H1 (cell line): ENCODE results near the gene NHSL2. TPM values are rescaled to one million over a fixed set of nuclear protein-coding genes. Genes with fewer than 3 reads are reported as not detected.

Experiments used
- CTCF ChIA-PET: fragments of 300-600 bp; sonication (Branson Sonifier 250); formaldehyde crosslinking; loops from one replicate; lab custom pipeline; 2021; ENCODE audit not compliant: partially characterized antibody; lab: Charles Lee
- POLR2A ChIA-PET: fragments of 300-600 bp; sonication (Branson Sonifier 250); formaldehyde crosslinking; loops from one replicate; lab custom pipeline; 2021; ENCODE audit warnings: inconsistent platforms; ENCODE audit not compliant: partially characterized antibody; lab: Charles Lee
- DNase-seq, 2 experiments: peaks; one replicate each; pipeline versions ENCODE4 v3.0.0 to v3.0.0-alpha.2; 2010 to 2022; ENCODE audit warnings: low spot score in 2 of 2, low read depth in 1 of 2, mixed read lengths in 1 of 2
- FAIRE-seq: peaks from 2 replicates; lab custom pipeline; 2011; peaks lifted over from hg19 to GRCh38; lab: Jason Lieb, UNC
- H2AFZ ChIP-seq: 2 replicates; pipeline ENCODE4 v1.8.1; 2012; ENCODE audit warnings: low read length, inconsistent platforms
- H2AK5ac ChIP-seq: 2 replicates; pipeline ENCODE4 v1.6.1; 2013; ENCODE audit warnings: low read depth, low read length
- H2BK120ac ChIP-seq: replicated peaks from 2 replicates; pipeline ENCODE3; 2013; ENCODE audit warnings: low read depth, low read length, inconsistent platforms
- H2BK12ac ChIP-seq: 2 replicates; pipeline ENCODE4 v1.6.1; 2013; ENCODE audit warnings: low read depth, low read length
- H2BK15ac ChIP-seq: 2 replicates; pipeline ENCODE4 v1.6.1; 2013; ENCODE audit warnings: low read length
- H2BK20ac ChIP-seq: 2 replicates; pipeline ENCODE4 v1.6.1; 2013; ENCODE audit warnings: low read length
- H2BK5ac ChIP-seq: 2 replicates; pipeline ENCODE4 v1.6.1; 2013; ENCODE audit warnings: low read depth, low read length
- H3K14ac ChIP-seq: 2 replicates; pipeline ENCODE4 v1.6.1; 2013; ENCODE audit warnings: inconsistent platforms; ENCODE audit not compliant: insufficient read length
- H3K18ac ChIP-seq: 2 replicates; pipeline ENCODE4 v1.6.1; 2013; ENCODE audit warnings: low read length; ENCODE audit errors: extremely low read depth
- H3K23ac ChIP-seq: 2 replicates; pipeline ENCODE4 v1.6.1; 2013; ENCODE audit warnings: inconsistent platforms; ENCODE audit not compliant: insufficient read length
- H3K23me2 ChIP-seq: 2 replicates; pipeline ENCODE4 v1.6.1; 2013; ENCODE audit warnings: low read depth, low read length
- H3K27ac ChIP-seq: 2 replicates; pipeline ENCODE4 v1.6.1; 2011; ENCODE audit warnings: low read depth, low read length, inconsistent platforms
- H3K27me3 ChIP-seq, 4 experiments: replicated peaks in 1 of 4; 1 replicate in 1 of 4; 2 replicates in 3 of 4; pipeline versions ENCODE4 v1.6.1 to v1.8.1; 2011 to 2013; ENCODE audit warnings: low read length in 3 of 4, mild to moderate bottlenecking in 3 of 4, inconsistent platforms in 2 of 4, mixed read lengths in 2 of 4, moderate library complexity in 1 of 4; ENCODE audit not compliant: control insufficient read depth in 3 of 4, insufficient read depth in 3 of 4; ENCODE audit errors: extremely low read depth in 1 of 4
- H3K36me3 ChIP-seq, 4 experiments: 2 replicates each; pipeline versions ENCODE4 v1.6.1 to v1.8.1; 2011 to 2013; ENCODE audit warnings: mild to moderate bottlenecking in 4 of 4, low read length in 3 of 4, moderate library complexity in 2 of 4, control low read depth in 1 of 4, inconsistent platforms in 1 of 4; ENCODE audit not compliant: insufficient read depth in 4 of 4, control insufficient read depth in 2 of 4
- H3K4ac ChIP-seq: replicated peaks from 2 replicates; pipeline ENCODE3; 2013; ENCODE audit warnings: low read length, low read depth, mixed read lengths, inconsistent platforms; ENCODE audit not compliant: insufficient read length
- H3K4me1 ChIP-seq, 4 experiments: replicated peaks in 1 of 4; 1 replicate in 1 of 4; 2 replicates in 3 of 4; pipeline versions ENCODE4 v1.6.1 to v1.8.1; 2011 to 2013; ENCODE audit warnings: low read length in 3 of 4, inconsistent platforms in 2 of 4, mixed read lengths in 1 of 4; ENCODE audit not compliant: insufficient read depth in 4 of 4, control insufficient read depth in 3 of 4
- H3K4me2 ChIP-seq, 2 experiments: 2 replicates each; pipeline versions ENCODE4 v1.6.1 to v1.8.1; 2011 to 2013; ENCODE audit warnings: low read depth in 2 of 2, low read length in 2 of 2, control low read depth in 1 of 2, inconsistent platforms in 1 of 2, mild to moderate bottlenecking in 1 of 2; ENCODE audit not compliant: insufficient read depth in 1 of 2
- H3K4me3 ChIP-seq, 4 experiments: fragments of 200-600, 300-600 bp in 1 of 4; sonication (generic), shearing (Covaris generic), sonication (Bioruptor Twin) in 1 of 4; 2 replicates each; pipeline versions ENCODE4 v1.5.1 to v1.8.1; 2011 to 2016; ENCODE audit warnings: low read length in 4 of 4, low read depth in 3 of 4, control low read depth in 2 of 4, inconsistent platforms in 2 of 4, mild to moderate bottlenecking in 2 of 4, mixed read lengths in 1 of 4, moderate library complexity in 1 of 4; ENCODE audit not compliant: insufficient read depth in 2 of 4; ENCODE audit errors: extremely low read depth in 1 of 4
- H3K56ac ChIP-seq: replicated peaks from 2 replicates; pipeline ENCODE3; 2013; ENCODE audit warnings: low read depth, mild to moderate bottlenecking, mixed read lengths, low read length, inconsistent platforms; ENCODE audit not compliant: insufficient read length
- H3K79me1 ChIP-seq: 2 replicates; pipeline ENCODE4 v1.6.1; 2013; ENCODE audit warnings: low read depth, low read length, control low read depth
- H3K79me2 ChIP-seq, 2 experiments: 2 replicates each; pipeline versions ENCODE4 v1.6.1 to v1.8.1; 2012 to 2013; ENCODE audit warnings: low read length in 2 of 2, mild to moderate bottlenecking in 2 of 2, inconsistent platforms in 1 of 2; ENCODE audit not compliant: insufficient read depth in 2 of 2, control insufficient read depth in 1 of 2
- H3K9ac ChIP-seq, 4 experiments: replicated peaks in 1 of 4; 1 replicate in 1 of 4; 2 replicates in 3 of 4; pipeline versions ENCODE4 v1.6.1 to v1.8.1; 2011 to 2013; ENCODE audit warnings: low read depth in 3 of 4, low read length in 3 of 4, control low read depth in 2 of 4, mild to moderate bottlenecking in 2 of 4, moderate library complexity in 2 of 4, inconsistent platforms in 1 of 4; ENCODE audit errors: extremely low read depth in 1 of 4
- H3K9me3 ChIP-seq, 2 experiments: 2 replicates each; pipeline versions ENCODE4 v1.6.1 to v1.8.1; 2012 to 2013; ENCODE audit warnings: mild to moderate bottlenecking in 2 of 2, moderate library complexity in 2 of 2, control low read depth in 1 of 2, inconsistent platforms in 1 of 2, low read depth in 1 of 2, low read length in 1 of 2, mixed read lengths in 1 of 2; ENCODE audit not compliant: insufficient read depth in 2 of 2
- H4K20me1 ChIP-seq, 2 experiments: replicated peaks in 1 of 2; 2 replicates each; pipeline versions ENCODE3 to v1.8.1; 2011 to 2013; ENCODE audit warnings: inconsistent platforms in 2 of 2, low read length in 2 of 2, mild to moderate bottlenecking in 1 of 2; ENCODE audit not compliant: insufficient read depth in 2 of 2, control insufficient read depth in 1 of 2
- H4K5ac ChIP-seq: 2 replicates; pipeline ENCODE4 v1.6.1; 2013; ENCODE audit warnings: low read length, low read depth, mixed read lengths, inconsistent platforms; ENCODE audit not compliant: insufficient read length
- H4K8ac ChIP-seq: 2 replicates; pipeline ENCODE4 v1.8.0; 2013; ENCODE audit warnings: mild to moderate bottlenecking, moderate library complexity, low read length, inconsistent platforms; ENCODE audit not compliant: insufficient read depth; ENCODE audit errors: extremely low read depth
- H4K91ac ChIP-seq: replicated peaks from 2 replicates; pipeline ENCODE3; 2013; ENCODE audit warnings: low read length, mixed read lengths, inconsistent platforms; ENCODE audit not compliant: insufficient read length
- BACH1 ChIP-seq: IDR thresholded peaks from 2 replicates; pipeline ENCODE4 v1.6.1; 2012; ENCODE audit warnings: low read length, improper control_type of control experiment
- BRCA1 ChIP-seq: IDR thresholded peaks from 2 replicates; pipeline ENCODE4 v1.6.1; 2012; ENCODE audit warnings: low read depth, low read length, improper control_type of control experiment
- CBX5 ChIP-seq: fragments of 300-800, 300-1000 bp; sonication (generic); IDR thresholded peaks from 2 replicates; pipeline ENCODE4 v1.7.1; 2016; ENCODE audit warnings: antibody characterized with exemption, low read length, low read depth
- EGR1 ChIP-seq: IDR thresholded peaks from 2 replicates; pipeline ENCODE4 v1.6.1; 2011; ENCODE audit warnings: low read depth, low read length, borderline replicate concordance
- EZH2 ChIP-seq: fragments of 200-600 bp; sonication (generic); IDR thresholded peaks from 2 replicates; pipeline ENCODE4 v1.7.1; 2012; ENCODE audit warnings: low read depth, mild to moderate bottlenecking, moderate library complexity, low read length, inconsistent platforms; ENCODE audit not compliant: severe bottlenecking
- FOSL1 ChIP-seq: IDR thresholded peaks from 2 replicates; pipeline ENCODE4 v1.6.1; 2011; ENCODE audit warnings: mild to moderate bottlenecking, low read depth, low read length, moderate library complexity; ENCODE audit not compliant: insufficient read depth
- HDAC2 ChIP-seq, 2 experiments: fragments of 300-600 bp in 1 of 2; sonication (generic) in 1 of 2; IDR thresholded peaks; 2 replicates each; pipeline ENCODE4 v1.6.1; 2011 to 2012; ENCODE audit warnings: low read depth in 2 of 2, low read length in 2 of 2, mild to moderate bottlenecking in 2 of 2, moderate library complexity in 2 of 2, borderline replicate concordance in 1 of 2, inconsistent platforms in 1 of 2
- HDAC6 ChIP-seq: IDR thresholded peaks from one replicate; pipeline ENCODE4 v1.7.1; 2012; ENCODE audit warnings: low read depth, mild to moderate bottlenecking, inconsistent platforms, low read length, moderate library complexity
- MAFK ChIP-seq: IDR thresholded peaks from 2 replicates; pipeline ENCODE4 v1.6.1; 2012; ENCODE audit warnings: low read depth, mild to moderate bottlenecking, improper control_type of control experiment, low read length
- RFX5 ChIP-seq: IDR thresholded peaks from 2 replicates; pipeline ENCODE4 v1.6.1; 2011; ENCODE audit warnings: low read depth, low read length, improper control_type of control experiment, borderline replicate concordance
- YY1 ChIP-seq: IDR thresholded peaks from 2 replicates; pipeline ENCODE4 v1.6.1; 2011; ENCODE audit warnings: low read depth, mild to moderate bottlenecking, low read length
- ZNF274 ChIP-seq: IDR thresholded peaks from 2 replicates; pipeline ENCODE4 v1.7.0; 2012; ENCODE audit warnings: low read length, borderline replicate concordance; ENCODE audit errors: extremely low read depth
- WGBS, 2 experiments: shearing (Covaris generic) in 1 of 2; methylation state at CpG; one replicate each; pipeline versions ENCODE4 v1.1.6 to v1.1.7; 2013 to 2015; ENCODE audit warnings: low lambda C conversion rate in 2 of 2, mixed read lengths in 2 of 2, inconsistent platforms in 1 of 2, low coverage in 1 of 2, missing lambda C conversion rate in 1 of 2; ENCODE audit not compliant: insufficient replicate concordance in 2 of 2, insufficient coverage in 1 of 2, insufficient read length in 1 of 2; ENCODE audit errors: extremely low coverage in 1 of 2, missing lambda C conversion rate in 1 of 2; 5-methylcytosine and 5-hydroxymethylcytosine counted together
- polyA plus RNA-seq, 7 experiments: library from polyadenylated mRNA; depleted of rRNA in 3 of 7; stranded (reverse) in 5 of 7; unstranded in 2 of 7; fragments of >200 nt in 5 of 7; fragments of 200-250 nt in 2 of 7; gene quantifications; 1 replicate in 5 of 7; 2 replicates in 1 of 7; 4 replicates in 1 of 7; pipeline versions ENCODE4 v1.2.1 to v1.2.3, GENCODE V29; 2011 to 2013; ENCODE audit warnings: missing spikeins in 2 of 7, mixed read lengths in 2 of 7
- total RNA-seq: library from RNA; stranded (reverse); fragmentation: NEBNext Ultra II Directional; extraction: Animal tissue kit (Norgen Biotek cat#: 25700); gene quantifications from 2 replicates; pipeline ENCODE4 v1.2.1, GENCODE V29; 2021
- TF ChIP-seq, protein P1 (sequence below): IDR thresholded peaks from 2 replicates; pipeline ENCODE4 v1.6.1; 2011; ENCODE audit warnings: low read length, improper control_type of control experiment

NHSL2 gene
- total and polyA plus RNA-seq, 2 of the 8 experiments (the other 6 are each of a cell fraction or from before 2014, with no cell fraction given), result 3.7 to 7.2 TPM

DNA sequence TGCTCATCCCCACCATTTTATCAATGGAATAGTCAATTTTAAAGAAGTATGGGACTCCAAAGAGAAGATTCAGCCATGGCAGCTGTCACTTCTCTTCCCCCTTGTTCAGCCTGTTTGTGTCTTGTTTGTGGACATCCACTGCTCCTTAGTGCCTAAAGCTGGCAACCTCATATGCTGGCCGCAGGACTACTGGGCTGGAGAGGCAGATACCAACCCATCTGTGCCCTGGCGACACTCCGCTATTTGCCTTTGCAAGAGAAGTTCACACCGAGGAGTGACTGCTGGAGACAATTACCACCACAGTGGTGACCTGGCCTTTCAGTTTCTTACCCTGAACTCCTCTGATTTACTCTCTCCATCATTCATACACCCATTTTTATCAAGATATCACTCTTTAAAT, 64.3 kb downstream of the NHSL2 start:
- Histone ChIP-seq H2BK20ac (no peak overlapping the region), H2BK15ac (no peak overlapping the region), H3K4ac (no peak overlapping the region), H3K79me1 (no peaks in the 10 kb centered on the region; the same call in 1 of the 2 replicates), H2AFZ (no peak overlapping the region), H3K23me2 (no peaks in the 10 kb centered on the region), H3K56ac (no peak overlapping the region), H3K79me2 (peaks cover 0 to 6% of the 10 kb centered on the region in 2 experiments; a peak in 2 of 4 replicates), H3K9ac (no peak overlapping the region), H2AK5ac (no peak overlapping the region), H3K27me3 (no peaks in the 10 kb centered on the region), H4K8ac (no peak overlapping the region), H3K9me3 (no peaks in the 10 kb centered on the region), H2BK120ac (no peak overlapping the region), H4K5ac (no peak overlapping the region), H4K20me1 (no peaks in the 10 kb centered on the region), H2BK5ac (no peak overlapping the region), H3K14ac (no peak overlapping the region), H3K4me3 (no peak overlapping the region), H3K4me1 (peaks cover 0 to 7% (median 1%) of the 10 kb centered on the region in 4 experiments; a peak in 2 of 7 replicates), H3K27ac (no peak overlapping the region), H3K23ac (no peak overlapping the region), H3K18ac (no peak overlapping the region), H4K91ac (no peak overlapping the region), H3K36me3 (no peaks in the 10 kb centered on the region), H2BK12ac (no peak overlapping the region), H3K4me2 (no peak overlapping the region)
- POLR2A ChIA-PET, result no interaction called here
- FAIRE-seq (no peak), DNase-seq (no peak)
- WGBS, 2 experiments, result 89% methylated on average over 4 of the region's 4 CpGs; no CpG with 5 or more reads in 1 of the 2 experiments
- CTCF ChIA-PET, result interaction anchor here (1.8 to 4.9 kb wide), 2 partner anchors 21 to 23 kb away, joined by 4 to 16 read pairs; no protein-coding TSS in a partner anchor
- TF ChIP-seq EZH2 (no peak), BACH1 (no peak), BRCA1 (no peak), HDAC6 (no peak), EGR1 (no peak), RFX5 (no peak), CBX5 (no peak), MAFK (no peak), HDAC2 (IDR thresholded peaks at IDR 0.05; ENCODE audit: borderline replicate concordance in 1 of 2, low read depth in 2 of 2, low read length in 2 of 2) (no peak), FOSL1 (no peak), ZNF274 (no peak), YY1 (no peak)
- TF ChIP-seq, protein P1, sequence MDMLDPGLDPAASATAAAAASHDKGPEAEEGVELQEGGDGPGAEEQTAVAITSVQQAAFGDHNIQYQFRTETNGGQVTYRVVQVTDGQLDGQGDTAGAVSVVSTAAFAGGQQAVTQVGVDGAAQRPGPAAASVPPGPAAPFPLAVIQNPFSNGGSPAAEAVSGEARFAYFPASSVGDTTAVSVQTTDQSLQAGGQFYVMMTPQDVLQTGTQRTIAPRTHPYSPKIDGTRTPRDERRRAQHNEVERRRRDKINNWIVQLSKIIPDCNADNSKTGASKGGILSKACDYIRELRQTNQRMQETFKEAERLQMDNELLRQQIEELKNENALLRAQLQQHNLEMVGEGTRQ, result no peak
